Vagina (tissue), 2 donors: ENCODE results near the gene ATP1B3.
"Not testable (repeated sequence)": the region's sequence is repeated elsewhere in the genome, so short reads cannot be mapped to it uniquely, and the experiment has no call there.

Source experiments
- CTCF ChIP-seq, 3 experiments: fragments of 450-650 bp in 2 of 3; fragments of 200-600 bp in 1 of 3; sonication (generic) in 1 of 3; IDR thresholded peaks; one replicate each; pipeline ENCODE4 v1.5.1; 2017 to 2019; ENCODE audit warnings: antibody characterized with exemption in 3 of 3, mild to moderate bottlenecking in 2 of 3, moderate library complexity in 2 of 3
- POLR2A ChIP-seq, 2 donors: fragments of 450-650 bp; IDR thresholded peaks; one replicate each; pipeline ENCODE4 v1.6.1; 2017; ENCODE audit warnings: antibody characterized with exemption in 2 of 2, mild to moderate bottlenecking in 2 of 2, moderate library complexity in 2 of 2

GRCh38 chr3:141848159-141848748, 28.2 kb upstream of the ATP1B3 start:
- not testable (repeated sequence) for TF ChIP-seq CTCF, POLR2A (IDR thresholded peaks at IDR 0.05)
